ENCODE results near the gene EID2. TPM values are rescaled to one million over a fixed set of nuclear protein-coding genes. Genes with fewer than 3 reads are reported as not detected.

Gene EID2
- total RNA-seq, 1 donor from 2014 or later: 20.0 TPM

GRCh38 chr19:39518975-39519374, 21.0 kb downstream of the EID2 start:
- no peak for DNase-seq (ENCODE audit: low spot score)

GRCh38 chr19:39518458-39518857, 21.5 kb downstream of the EID2 start:
- peaks cover 21% of the 10 kb centered on the region for H3K4me1 Mint-ChIP-seq
- Histone ChIP-seq H4K20me1 (ENCODE audit: low read depth) (peaks cover 4% of the 10 kb centered on the region), H3K4me1 (peaks cover 4% of the 10 kb centered on the region), H3K9ac (no peak overlapping the region), H3K36me3 (no peaks in the 10 kb centered on the region), H3K9me3 (ENCODE audit: low read depth) (no peaks in the 10 kb centered on the region), H3K27me3 (peaks cover 34% of the 10 kb centered on the region), H2AFZ (replicated peaks) (no peak overlapping the region), H3F3A (ENCODE audit: low read depth) (peaks cover 31% of the 10 kb centered on the region), H3K79me2 (ENCODE audit: low read depth) (peaks cover 14% of the 10 kb centered on the region), H3K4me3 (no peak overlapping the region), H3K27ac (peak overlapping the region; percentile 53), H3K4me2 (peak overlapping the region; percentile 3)
- DNase-seq (ENCODE audit: low spot score): no peak
- H3K27me3 Mint-ChIP-seq (ENCODE audit: insufficient read depth, low read depth): peaks cover 43% of the 10 kb centered on the region
- no peak overlapping the region for H3K27ac Mint-ChIP-seq
- peaks cover 3% of the 10 kb centered on the region for H3K9me3 Mint-ChIP-seq
- no peak overlapping the region for H3K4me3 Mint-ChIP-seq
- TF ChIP-seq CTCF (IDR thresholded peaks at IDR 0.05) (no peak), EZH2phosphoT487 (IDR thresholded peaks at IDR 0.05) (no peak), EZH2 (IDR thresholded peaks at IDR 0.05) (no peak)
- H3K36me3 Mint-ChIP-seq: no peaks in the 10 kb centered on the region

More at GRCh38 chr19:39518975-39519374, 21.0 kb downstream of the EID2 start:
- Histone ChIP-seq H3K79me2 (ENCODE audit: low read depth) (peaks cover 14% of the 10 kb centered on the region), H3F3A (ENCODE audit: low read depth) (peaks cover 27% of the 10 kb centered on the region), H3K4me2 (peak overlapping the region; percentile 3), H4K20me1 (ENCODE audit: low read depth) (peaks cover 4% of the 10 kb centered on the region), H3K9me3 (ENCODE audit: low read depth) (no peaks in the 10 kb centered on the region), H3K36me3 (no peaks in the 10 kb centered on the region), H3K4me1 (peaks cover 4% of the 10 kb centered on the region), H3K27me3 (peaks cover 29% of the 10 kb centered on the region), H3K27ac (no peak overlapping the region), H3K4me3 (no peak overlapping the region), H2AFZ (replicated peaks) (no peak overlapping the region), H3K9ac (no peak overlapping the region)
- TF ChIP-seq CTCF (IDR thresholded peaks at IDR 0.05) (no peak), EZH2 (IDR thresholded peaks at IDR 0.05) (no peak), EZH2phosphoT487 (IDR thresholded peaks at IDR 0.05) (no peak)
- no peaks in the 10 kb centered on the region for H3K36me3 Mint-ChIP-seq
- peaks cover 21% of the 10 kb centered on the region for H3K4me1 Mint-ChIP-seq
- peaks cover 38% of the 10 kb centered on the region for H3K27me3 Mint-ChIP-seq (ENCODE audit: insufficient read depth, low read depth)
- no peak overlapping the region for H3K27ac Mint-ChIP-seq
- peaks cover 3% of the 10 kb centered on the region for H3K9me3 Mint-ChIP-seq
- H3K4me3 Mint-ChIP-seq: no peak overlapping the region

- H3K4me3 Mint-ChIP-seq: peak overlapping the region; percentile 69
- no peaks in the 10 kb centered on the region for H3K36me3 Mint-ChIP-seq
- Histone ChIP-seq H4K20me1 (ENCODE audit: low read depth) (peaks cover 4% of the 10 kb centered on the region), H3K4me1 (peaks cover 4% of the 10 kb centered on the region), H3K27me3 (peaks cover 42% of the 10 kb centered on the region), H3F3A (ENCODE audit: low read depth) (peaks cover 31% of the 10 kb centered on the region), H2AFZ (replicated peaks) (no peak overlapping the region), H3K4me2 (no peak overlapping the region), H3K9me3 (ENCODE audit: low read depth) (no peaks in the 10 kb centered on the region), H3K9ac (no peak overlapping the region), H3K36me3 (no peaks in the 10 kb centered on the region), H3K79me2 (ENCODE audit: low read depth) (peaks cover 14% of the 10 kb centered on the region), H3K4me3 (no peak overlapping the region), H3K27ac (no peak overlapping the region)
- TF ChIP-seq EZH2phosphoT487 (IDR thresholded peaks at IDR 0.05): no peak
- TF ChIP-seq EZH2 (IDR thresholded peaks at IDR 0.05): no peak
- no peak for TF ChIP-seq CTCF (IDR thresholded peaks at IDR 0.05)
- DNase-seq (ENCODE audit: low spot score): no peak
- peaks cover 3% of the 10 kb centered on the region for H3K9me3 Mint-ChIP-seq
- H3K27me3 Mint-ChIP-seq (ENCODE audit: insufficient read depth, low read depth): peaks cover 51% of the 10 kb centered on the region
- peaks cover 21% of the 10 kb centered on the region for H3K4me1 Mint-ChIP-seq
- no peak overlapping the region for H3K27ac Mint-ChIP-seq
Measured at GRCh38 chr19:39517432-39517831, 22.5 kb downstream of the EID2 start.
